HepG2 (cell line): ENCODE data around the gene OR6B1. TPM values are rescaled to one million over a fixed set of nuclear protein-coding genes. Genes with fewer than 3 reads are reported as not detected.

Experiments used
- ATAC-seq: fragments of 200-7000 bp; cut with Tn5 transposase; 3 replicates; pipeline ENCODE4 v1.9.1; 2020; ENCODE audit warnings: mild to moderate bottlenecking, moderate library complexity
- BruUV-seq: library from RNA; stranded (reverse); fragments of 400-500 nt; replicated peaks from 2 replicates; lab custom pipeline; 2021; lab: Mats Ljungman, UMichigan
- CTCF ChIA-PET: fragments of 300-600 bp; formaldehyde crosslinking; extraction: SDS; loops from one replicate; lab custom pipeline; 2021; ENCODE audit warnings: low total read pairs, inconsistent platforms, low intra/inter-chr PET ratio; lab: Yijun Ruan, JAX
- POLR2A ChIA-PET: fragments of 350-600 bp; sonication (Branson Sonifier 250); formaldehyde crosslinking; loops from one replicate; lab custom pipeline; 2020; ENCODE audit warnings: antibody characterized with exemption, inconsistent platforms; lab: Yijun Ruan, JAX
- DNase-seq: peaks from one replicate; pipeline ENCODE4 v3.0.0-alpha.2; 2015; ENCODE audit warnings: low spot score
- FAIRE-seq: peaks from 3 replicates; lab custom pipeline; 2011; peaks lifted over from hg19 to GRCh38; lab: Jason Lieb, UNC
- H2AFZ ChIP-seq: one replicate; pipeline ENCODE4 v1.6.1; 2011; ENCODE audit warnings: low read length, inconsistent platforms
- H3K27ac ChIP-seq: fragments of 300-600 bp; 3 replicates; pipeline ENCODE4 v1.8.0; 2011; ENCODE audit warnings: mixed run types, mild to moderate bottlenecking, mixed read lengths, low read length, inconsistent platforms; ENCODE audit not compliant: insufficient read depth; ENCODE audit errors: extremely low read length
- H3K27me3 ChIP-seq, 2 experiments: fragments of 200-600 bp in 1 of 2; 2 replicates in 1 of 2; 3 replicates in 1 of 2; pipeline versions ENCODE4 v1.6.0 to v1.8.0; 2011; ENCODE audit warnings: low read length in 2 of 2, mild to moderate bottlenecking in 2 of 2, moderate library complexity in 2 of 2, inconsistent platforms in 1 of 2; ENCODE audit not compliant: insufficient read depth in 2 of 2, control insufficient read depth in 1 of 2
- H3K36me3 ChIP-seq, 2 experiments: fragments of 200-600 bp in 1 of 2; replicated peaks in 1 of 2; 2 replicates in 1 of 2; 3 replicates in 1 of 2; pipeline versions ENCODE4 v1.5.1 to v1.8.0; 2011; ENCODE audit warnings: low read length in 2 of 2, inconsistent platforms in 1 of 2; ENCODE audit not compliant: insufficient read depth in 2 of 2, control insufficient read depth in 1 of 2
- H3K4me1 ChIP-seq: 2 replicates; pipeline ENCODE4 v1.5.1; 2012; ENCODE audit warnings: low read length, inconsistent platforms; ENCODE audit not compliant: insufficient read depth
- H3K4me2 ChIP-seq: 2 replicates; pipeline ENCODE4 v1.6.0; 2011; ENCODE audit warnings: low read depth, low read length, inconsistent platforms
- H3K4me3 ChIP-seq, 3 experiments: fragments of 200-600 bp in 1 of 3; sonication (generic), shearing (Covaris generic) in 1 of 3; replicated peaks in 1 of 3; 2 replicates each; pipeline ENCODE4 v1.5.1; 2011 to 2016; ENCODE audit warnings: low read length in 3 of 3, inconsistent platforms in 2 of 3, low read depth in 2 of 3, mild to moderate bottlenecking in 2 of 3, control low read depth in 1 of 3, mixed read lengths in 1 of 3; ENCODE audit not compliant: insufficient read depth in 1 of 3
- H3K79me2 ChIP-seq: one replicate; pipeline ENCODE4 v1.6.1; 2011; ENCODE audit warnings: low read length, inconsistent platforms; ENCODE audit not compliant: insufficient read depth
- H3K9ac ChIP-seq: 2 replicates; pipeline ENCODE4 v1.6.0; 2011; ENCODE audit warnings: mild to moderate bottlenecking, low read depth, low read length, inconsistent platforms; ENCODE audit not compliant: insufficient read depth
- H3K9me3 ChIP-seq: 2 replicates; pipeline ENCODE4 v1.5.1; 2012; ENCODE audit warnings: mild to moderate bottlenecking, low read length
- H4K20me1 ChIP-seq: 2 replicates; pipeline ENCODE4 v1.6.0; 2011; ENCODE audit warnings: inconsistent platforms, mild to moderate bottlenecking, low read length, moderate library complexity; ENCODE audit not compliant: insufficient read depth
- LCORL ChIP-seq, 2 experiments: fragments of 450-650 bp in 1 of 2; sonication (generic) in 1 of 2; formaldehyde crosslinking in 1 of 2; IDR thresholded peaks; 2 replicates each; pipeline versions ENCODE4 v1.5.0 to v1.6.1; 2017 to 2020; ENCODE audit warnings: antibody characterized with exemption in 1 of 2, missing genetic modification reagents in 1 of 2
- PHF21A ChIP-seq: sonication (generic); formaldehyde crosslinking; IDR thresholded peaks from 2 replicates; pipeline ENCODE4 v1.5.0; 2020; ENCODE audit warnings: mild to moderate bottlenecking, missing genetic modification reagents
- ZNF691 ChIP-seq: sonication (generic); formaldehyde crosslinking; IDR thresholded peaks from 2 replicates; pipeline ENCODE4 v1.4.0; 2020; ENCODE audit warnings: missing genetic modification reagents, low read depth, mild to moderate bottlenecking, borderline replicate concordance
- ZXDC ChIP-seq: sonication (generic); formaldehyde crosslinking; IDR thresholded peaks from 2 replicates; pipeline ENCODE4 v1.5.0; 2020; ENCODE audit warnings: mild to moderate bottlenecking, missing genetic modification reagents
- WGBS: methylation state at CpG from one replicate; pipeline ENCODE4 v1.1.6; 2017; ENCODE audit warnings: low lambda C conversion rate; 5-methylcytosine and 5-hydroxymethylcytosine counted together
- in situ Hi-C: cut with HindIII; loops from 2 replicates; pipeline ENCODE4 v1.10.0; 2017; ENCODE audit warnings: low pct_unique_long_range_greater_than_20kb; ENCODE audit not compliant: extremely low pct_ligation_motif_present
- intact Hi-C: fragments of 100-400 bp; cut with micrococcal nuclease; formaldehyde crosslinking; loops from one replicate; pipeline ENCODE4 v1.10.0; 2022; ENCODE audit not compliant: unreplicated experiment
- polyA plus RNA-seq, 8 experiments: library from polyadenylated mRNA; depleted of rRNA in 3 of 8; stranded (reverse) in 7 of 8; unstranded in 1 of 8; fragments of >200 nt; fragmentation: Illumina TruSeq in 4 of 8; extraction: Trizol in 4 of 8; gene quantifications; 2 replicates each; pipeline versions ENCODE4 v1.2.1 to v1.2.3, GENCODE V29; 2011 to 2016; ENCODE audit warnings: low read depth in 4 of 8, missing spikeins in 1 of 8, mixed read lengths in 1 of 8; ENCODE audit not compliant: insufficient read depth in 1 of 8
- total RNA-seq, 5 experiments: library from RNA; depleted of rRNA; stranded (reverse); fragments of >200 nt; fragmentation: Illumina TruSeq; extraction: Trizol; gene quantifications; 2 replicates each; pipeline ENCODE4 v1.2.3, GENCODE V29; 2016; ENCODE audit warnings: low read depth in 1 of 5
- TF ChIP-seq, protein P1 (sequence below): sonication (generic); formaldehyde crosslinking; IDR thresholded peaks from 2 replicates; pipeline ENCODE4 v1.4.0; 2020; ENCODE audit warnings: missing genetic modification reagents, borderline replicate concordance

OR6B1 gene
- total and polyA plus RNA-seq, 2 of the 13 experiments (the other 11 are each of a cell fraction or from before 2014, with no cell fraction given): 0.18 TPM; not detected in 1

GRCh38 chr7:144001543-144001942 lies 1.4 kb downstream of the OR6B1 start (continued):
- no peak for TF ChIP-seq PHF21A (CRISPR knock-in tag)
- TF ChIP-seq, all 625 proteins: peak for 0

DNA sequence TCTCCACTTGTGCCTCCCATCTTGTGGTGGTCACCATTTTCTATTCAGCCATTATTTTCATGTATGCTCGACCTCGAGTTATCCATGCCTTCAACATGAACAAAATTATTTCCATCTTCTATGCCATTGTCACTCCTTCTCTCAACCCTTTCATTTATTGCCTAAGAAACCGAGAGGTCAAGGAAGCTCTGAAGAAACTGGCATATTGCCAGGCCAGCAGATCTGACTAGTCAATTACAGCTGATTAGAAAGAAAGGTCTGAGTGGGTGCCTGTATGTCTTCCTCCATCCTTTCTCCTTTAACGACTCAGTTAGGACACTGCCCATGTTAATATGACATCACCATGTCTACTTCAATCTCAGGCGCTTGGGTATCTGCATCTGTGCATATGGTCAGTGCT lies 4.6 kb downstream of the OR6B1 start:
- Histone ChIP-seq H3K9me3 (peaks cover 10% of the 10 kb centered on the region; the same call in 1 of the 2 replicates), H3K4me2 (no peak overlapping the region), H3K4me1 (no peaks in the 10 kb centered on the region), H3K4me3 (no peak overlapping the region), H2AFZ (no peak overlapping the region), H3K27me3 (no peaks in the 10 kb centered on the region), H4K20me1 (no peaks in the 10 kb centered on the region), H3K79me2 (no peaks in the 10 kb centered on the region), H3K36me3 (no peaks in the 10 kb centered on the region), H3K27ac (no peak overlapping the region), H3K9ac (no peak overlapping the region)
- TF ChIP-seq, protein P1, sequence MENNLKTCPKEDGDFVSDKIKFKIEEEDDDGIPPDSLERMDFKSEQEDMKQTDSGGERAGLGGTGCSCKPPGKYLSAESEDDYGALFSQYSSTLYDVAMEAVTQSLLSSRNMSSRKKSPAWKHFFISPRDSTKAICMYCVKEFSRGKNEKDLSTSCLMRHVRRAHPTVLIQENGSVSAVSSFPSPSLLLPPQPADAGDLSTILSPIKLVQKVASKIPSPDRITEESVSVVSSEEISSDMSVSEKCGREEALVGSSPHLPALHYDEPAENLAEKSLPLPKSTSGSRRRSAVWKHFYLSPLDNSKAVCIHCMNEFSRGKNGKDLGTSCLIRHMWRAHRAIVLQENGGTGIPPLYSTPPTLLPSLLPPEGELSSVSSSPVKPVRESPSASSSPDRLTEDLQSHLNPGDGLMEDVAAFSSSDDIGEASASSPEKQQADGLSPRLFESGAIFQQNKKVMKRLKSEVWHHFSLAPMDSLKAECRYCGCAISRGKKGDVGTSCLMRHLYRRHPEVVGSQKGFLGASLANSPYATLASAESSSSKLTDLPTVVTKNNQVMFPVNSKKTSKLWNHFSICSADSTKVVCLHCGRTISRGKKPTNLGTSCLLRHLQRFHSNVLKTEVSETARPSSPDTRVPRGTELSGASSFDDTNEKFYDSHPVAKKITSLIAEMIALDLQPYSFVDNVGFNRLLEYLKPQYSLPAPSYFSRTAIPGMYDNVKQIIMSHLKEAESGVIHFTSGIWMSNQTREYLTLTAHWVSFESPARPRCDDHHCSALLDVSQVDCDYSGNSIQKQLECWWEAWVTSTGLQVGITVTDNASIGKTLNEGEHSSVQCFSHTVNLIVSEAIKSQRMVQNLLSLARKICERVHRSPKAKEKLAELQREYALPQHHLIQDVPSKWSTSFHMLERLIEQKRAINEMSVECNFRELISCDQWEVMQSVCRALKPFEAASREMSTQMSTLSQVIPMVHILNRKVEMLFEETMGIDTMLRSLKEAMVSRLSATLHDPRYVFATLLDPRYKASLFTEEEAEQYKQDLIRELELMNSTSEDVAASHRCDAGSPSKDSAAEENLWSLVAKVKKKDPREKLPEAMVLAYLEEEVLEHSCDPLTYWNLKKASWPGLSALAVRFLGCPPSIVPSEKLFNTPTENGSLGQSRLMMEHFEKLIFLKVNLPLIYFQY: no peak
- TF ChIP-seq ZNF691 (CRISPR knock-in tag) (no peak), LCORL (IDR thresholded peaks at IDR 0.05) (peak; percentile 80; the same call in 1 of the 2 replicates), LCORL (CRISPR knock-in tag; IDR thresholded peaks at IDR 0.05) (no peak), ZXDC (CRISPR knock-in tag) (no peak)
- in situ Hi-C loops (no loop called here), intact Hi-C loops (no loop called here)
- 47% methylated on average over 5 of the region's 5 CpGs for WGBS
- ChIA-PET POLR2A (no interaction called here), CTCF (no interaction called here)
- no peak for ATAC-seq
- no peak for FAIRE-seq
- no TSS peak for BruUV-seq
- no peak for DNase-seq
